ENCODE measurements around the gene PTHLH. TPM values are rescaled to one million over a fixed set of nuclear protein-coding genes. Genes with fewer than 3 reads are reported as not detected.

The PTHLH gene
- total RNA-seq, 4 donors from 2014 or later, result 2.5 to 5.5 (median 3.3) TPM

- Histone ChIP-seq H3K36me3 (no peaks in the 10 kb centered on the region), H3K4me3 (no peak overlapping the region), H3K27ac (replicated peaks in 1 of 4) (no peak overlapping the region), H3K4me1 (peaks cover 0 to 14% (median 4%) of the 10 kb centered on the region in 4 donors), H3K27me3 (no peaks in the 10 kb centered on the region), H3K9me3 (no peaks in the 10 kb centered on the region)
- TF ChIP-seq POLR2A (IDR thresholded peaks at IDR 0.05; ENCODE audit: low read depth), result no peak
- DNase-seq (ENCODE audit: extremely low spot score), result peak; percentile 83
- 61% methylated on average over 1 of the region's 1 CpG for WGBS
- intact Hi-C loops (cut with DNase I), result no loop called here
These were observed 49.9 kb downstream of the PTHLH start for GRCh38 chr12:27922531-27923139.

GRCh38 chr12:27919671-27920235 is 52.8 kb downstream of the PTHLH start:
- Histone ChIP-seq H3K9me3 (no peaks in the 10 kb centered on the region), H3K36me3 (no peaks in the 10 kb centered on the region), H3K27me3 (no peaks in the 10 kb centered on the region), H3K4me1 (peaks cover 0 to 14% (median 4%) of the 10 kb centered on the region in 4 donors), H3K27ac (replicated peaks in 1 of 4) (no peak overlapping the region), H3K4me3 (no peak overlapping the region)
- no peak for TF ChIP-seq CTCF (IDR thresholded peaks at IDR 0.05)
- TF ChIP-seq POLR2A (IDR thresholded peaks at IDR 0.05; ENCODE audit: low read depth), result no peak
- no peak for TF ChIP-seq EP300 (IDR thresholded peaks at IDR 0.05)
- TF ChIP-seq POLR2AphosphoS5 (IDR thresholded peaks at IDR 0.05), result no peak
- WGBS, result 60% methylated on average over 7 of the region's 7 CpGs
- DNase-seq (ENCODE audit: extremely low spot score), result peak; percentile 79
- intact Hi-C loops (cut with DNase I), result no loop called here

- 92% methylated on average over 1 of the region's 1 CpG for WGBS
- intact Hi-C loops (cut with DNase I), result no loop called here
- TF ChIP-seq POLR2A (IDR thresholded peaks at IDR 0.05; ENCODE audit: low read depth), result no peak
- TF ChIP-seq CTCF (IDR thresholded peaks at IDR 0.05), result no peak
- no peak for TF ChIP-seq POLR2AphosphoS5 (IDR thresholded peaks at IDR 0.05)
- no peak for TF ChIP-seq EP300 (IDR thresholded peaks at IDR 0.05)
- no peak overlapping the region for H3K4me3 ChIP-seq
- no peaks in the 10 kb centered on the region for H3K36me3 ChIP-seq
- no peak overlapping the region for H3K27ac ChIP-seq (replicated peaks in 1 of 4)
- no peaks in the 10 kb centered on the region for H3K9me3 ChIP-seq
- H3K4me1 ChIP-seq, result no peaks in the 10 kb centered on the region
- no peaks in the 10 kb centered on the region for H3K27me3 ChIP-seq
- no peak for DNase-seq (ENCODE audit: extremely low spot score)
These were observed 57.0 kb downstream of the PTHLH start for GRCh38 chr12:27915536-27915935.

GRCh38 chr12:27915021-27915420 is 57.5 kb downstream of the PTHLH start:
- TF ChIP-seq POLR2A (IDR thresholded peaks at IDR 0.05; ENCODE audit: low read depth) (no peak), POLR2AphosphoS5 (IDR thresholded peaks at IDR 0.05) (no peak), EP300 (IDR thresholded peaks at IDR 0.05) (no peak), CTCF (IDR thresholded peaks at IDR 0.05) (no peak)
- WGBS, result 42% methylated on average over 2 of the region's 3 CpGs
- Histone ChIP-seq H3K4me3 (no peak overlapping the region), H3K9me3 (no peaks in the 10 kb centered on the region), H3K27me3 (no peaks in the 10 kb centered on the region), H3K4me1 (no peaks in the 10 kb centered on the region), H3K36me3 (no peaks in the 10 kb centered on the region), H3K27ac (replicated peaks in 1 of 4) (no peak overlapping the region)
- intact Hi-C loops (cut with DNase I), result no loop called here
- peak; percentile 39 for DNase-seq (ENCODE audit: extremely low spot score)

GRCh38 chr12:27913999-27914614 is 58.4 kb downstream of the PTHLH start:
- Histone ChIP-seq H3K4me1 (no peaks in the 10 kb centered on the region), H3K27me3 (no peaks in the 10 kb centered on the region), H3K4me3 (no peak overlapping the region), H3K27ac (replicated peaks in 1 of 4) (no peak overlapping the region), H3K9me3 (no peaks in the 10 kb centered on the region), H3K36me3 (no peaks in the 10 kb centered on the region)
- TF ChIP-seq POLR2A (IDR thresholded peaks at IDR 0.05; ENCODE audit: low read depth) (no peak), POLR2AphosphoS5 (IDR thresholded peaks at IDR 0.05) (no peak), CTCF (IDR thresholded peaks at IDR 0.05) (no peak), EP300 (IDR thresholded peaks at IDR 0.05) (no peak)
- intact Hi-C loops (cut with DNase I), result no loop called here
- DNase-seq (ENCODE audit: extremely low spot score), result no peak
- WGBS, result 70% methylated on average over 4 of the region's 4 CpGs
